ENCODE measurements around the gene GART. TPM values are rescaled to one million over a fixed set of nuclear protein-coding genes. Genes with fewer than 3 reads are reported as not detected.

GART gene
- 61.1 to 69.9 TPM (median 64.2 TPM) in 5 replicates for total RNA-seq (2022; extraction: Qiagen RNA extraction)

GRCh38 chr21:33541756-33542639, at the start of gene GART:
Gene GART (minus strand): TSS chr21:33542117. CDS start chr21:33539315, 2,802 bp downstream.

GRCh38 chr21:33588485-33589335, 46.8 kb upstream of the GART start, which contains the start of gene DONSON:
Gene DONSON (minus strand): TSS chr21:33588684. CDS start chr21:33588641, 43 bp downstream.

GRCh38 chr21:33542640-33543504, 955 bp upstream of the GART start, which contains the start of gene SON:
Gene SON (plus strand): TSS chr21:33543038. CDS start chr21:33543093, 55 bp downstream.

GRCh38 chr21:33491373-33492102, 50.4 kb downstream of the GART start, which contains the start of gene DNAJC28:
Gene DNAJC28 (minus strand): TSS chr21:33491716. CDS start chr21:33489393, 2,323 bp downstream.

GRCh38 chr21:33479679-33480480, 62.0 kb downstream of the GART start, which contains the start of gene TMEM50B:
Gene TMEM50B (minus strand): TSS chr21:33479974. CDS start chr21:33468885, 11,089 bp downstream.

Other genes with a start within 250 kb of the GART start
- 13.5 to 20.1 TPM (median 18.4 TPM) in 5 replicates for gene IFNAR1, start 217.1 kb downstream of the GART start, total RNA-seq (2022; extraction: Qiagen RNA extraction)
- 49.1 to 55.8 TPM (median 55.0 TPM) in 5 replicates for gene IFNGR2, start 138.7 kb downstream of the GART start, total RNA-seq (2022; extraction: Qiagen RNA extraction)
- gene TMEM50B, start 62.1 kb downstream of the GART start, total RNA-seq (2022; extraction: Qiagen RNA extraction): 10.1 to 10.9 TPM (median 10.8 TPM) in 5 replicates
- gene DNAJC28, start 50.4 kb downstream of the GART start, total RNA-seq (2022; extraction: Qiagen RNA extraction): 0.10 to 0.63 TPM (median 0.34 TPM) in 5 replicates
- gene SON, start 921 bp upstream of the GART start, total RNA-seq (2022; extraction: Qiagen RNA extraction): 74.6 to 97.9 TPM (median 84.7 TPM) in 5 replicates
- 14.6 to 18.3 TPM (median 17.0 TPM) in 5 replicates for gene DONSON, start 46.6 kb upstream of the GART start, total RNA-seq (2022; extraction: Qiagen RNA extraction)
- 12.8 to 14.9 TPM (median 14.4 TPM) in 5 replicates for gene CRYZL1, start 99.6 kb upstream of the GART start, total RNA-seq (2022; extraction: Qiagen RNA extraction)
- gene ITSN1, start 100.4 kb upstream of the GART start, total RNA-seq (2022; extraction: Qiagen RNA extraction): 14.8 to 18.1 TPM (median 17.5 TPM) in 5 replicates

Measured in A549 treated with CORT108297 at 1 μM for 4 hours (cell line).